Transverse colon (tissue), 4 donors: Measurements from ENCODE around the gene ZNF714.

Source experiments
- CTCF ChIP-seq, 5 experiments: fragments of 200-600 bp in 3 of 5; fragments of 450-650 bp in 2 of 5; sonication (generic) in 3 of 5; IDR thresholded peaks; 1 replicate in 2 of 5; 2 replicates in 3 of 5; pipeline ENCODE4 v1.5.1; 2016 to 2017; ENCODE audit warnings: antibody characterized with exemption in 5 of 5, inconsistent platforms in 3 of 5, mild to moderate bottlenecking in 2 of 5, moderate library complexity in 1 of 5
- EP300 ChIP-seq: sonication (generic); formaldehyde crosslinking; IDR thresholded peaks from one replicate; pipeline ENCODE4 v1.6.1; 2017; ENCODE audit warnings: antibody characterized with exemption, low read depth
- POLR2A ChIP-seq: fragments of 450-650 bp; IDR thresholded peaks from one replicate; pipeline ENCODE4 v1.6.1; 2016; ENCODE audit warnings: antibody characterized with exemption, mild to moderate bottlenecking, moderate library complexity
- POLR2AphosphoS5 ChIP-seq, 3 donors: sonication (generic); formaldehyde crosslinking; IDR thresholded peaks; one replicate each; pipeline ENCODE4 v1.6.1; 2016; ENCODE audit warnings: antibody characterized with exemption in 3 of 3

DNA sequence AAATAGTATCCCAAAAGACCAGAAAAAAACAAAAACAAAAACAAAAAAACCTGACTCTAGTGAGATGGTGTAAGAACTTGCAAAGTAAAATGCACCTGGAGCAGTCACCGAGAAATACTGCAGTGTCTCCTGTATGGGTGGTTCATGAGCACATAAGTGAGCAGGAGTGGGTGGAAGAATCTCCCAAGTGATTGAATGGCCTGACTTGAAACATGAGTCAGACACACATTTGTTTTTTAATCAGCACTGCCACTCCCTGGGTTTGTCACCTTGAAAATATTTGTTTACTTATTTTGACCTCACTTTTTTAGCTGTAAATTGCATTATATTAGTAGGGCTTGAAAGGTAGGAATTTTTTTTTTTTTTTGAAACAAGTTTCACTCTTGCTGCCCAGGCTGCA, 61.9 kb downstream of the ZNF714 start:
- TF ChIP-seq CTCF (IDR thresholded peaks at IDR 0.05) (no peak), POLR2AphosphoS5 (IDR thresholded peaks at IDR 0.05) (no peak), POLR2A (no peak), EP300 (no peak)
